H9 (cell line): ENCODE results near the gene HILPDA. TPM values are rescaled to one million over a fixed set of nuclear protein-coding genes. Genes with fewer than 3 reads are reported as not detected.

Experiments
- DNase-seq: peaks from one replicate; pipeline ENCODE4 v3.0.0-alpha.2; 2017
- H2AFZ ChIP-seq: one replicate; pipeline ENCODE4 v1.6.1; 2013; ENCODE audit warnings: mild to moderate bottlenecking, low read length, control low read depth, moderate library complexity
- H2AK5ac ChIP-seq: 2 replicates; pipeline ENCODE4 v1.6.1; 2013; ENCODE audit warnings: low read length, control low read depth, mixed read lengths; ENCODE audit not compliant: insufficient read length
- H2BK120ac ChIP-seq: one replicate; pipeline ENCODE4 v1.6.1; 2013; ENCODE audit warnings: low read depth, mild to moderate bottlenecking, low read length, control low read depth, inconsistent platforms; ENCODE audit not compliant: poor library complexity, severe bottlenecking
- H2BK12ac ChIP-seq: 2 replicates; pipeline ENCODE4 v1.6.1; 2013; ENCODE audit warnings: low read length, control low read depth, mixed read lengths, low read depth; ENCODE audit not compliant: insufficient read length
- H2BK15ac ChIP-seq: 2 replicates; pipeline ENCODE4 v1.6.1; 2013; ENCODE audit warnings: low read depth, low read length, control low read depth
- H2BK20ac ChIP-seq: one replicate; pipeline ENCODE4 v1.6.1; 2013; ENCODE audit warnings: low read depth, mild to moderate bottlenecking, low read length, control low read depth, inconsistent platforms; ENCODE audit not compliant: poor library complexity, severe bottlenecking
- H2BK5ac ChIP-seq: 2 replicates; pipeline ENCODE4 v1.6.1; 2013; ENCODE audit warnings: low read length, control low read depth, mixed read lengths; ENCODE audit not compliant: insufficient read length
- H3K14ac ChIP-seq: 2 replicates; pipeline ENCODE4 v1.6.1; 2013; ENCODE audit warnings: low read length, control low read depth; ENCODE audit not compliant: insufficient read depth
- H3K18ac ChIP-seq: 2 replicates; pipeline ENCODE4 v1.6.1; 2013; ENCODE audit warnings: low read depth, mild to moderate bottlenecking, mixed read lengths, low read length, control low read depth; ENCODE audit not compliant: insufficient read length
- H3K23ac ChIP-seq: 2 replicates; pipeline ENCODE4 v1.6.1; 2013; ENCODE audit warnings: low read length, control low read depth, mixed read lengths, low read depth; ENCODE audit not compliant: insufficient read length
- H3K23me2 ChIP-seq: 2 replicates; pipeline ENCODE4 v1.6.1; 2013; ENCODE audit warnings: low read depth, mild to moderate bottlenecking, mixed read lengths, low read length, control low read depth; ENCODE audit not compliant: insufficient read length, poor library complexity, severe bottlenecking
- H3K27ac ChIP-seq: 2 replicates; pipeline ENCODE4 v1.5.1; 2013; ENCODE audit warnings: low read length, control low read depth, mixed read lengths, low read depth; ENCODE audit not compliant: insufficient read length
- H3K27me3 ChIP-seq: 2 replicates; pipeline ENCODE4 v1.6.1; 2013; ENCODE audit warnings: low read length, control low read depth, inconsistent platforms; ENCODE audit not compliant: insufficient read depth
- H3K4ac ChIP-seq: 2 replicates; pipeline ENCODE4 v1.6.1; 2013; ENCODE audit warnings: low read depth, mild to moderate bottlenecking, control low read depth, inconsistent platforms, low read length, moderate library complexity
- H3K4me1 ChIP-seq: 2 replicates; pipeline ENCODE4 v1.6.1; 2013; ENCODE audit warnings: low read length, control low read depth, inconsistent platforms; ENCODE audit not compliant: insufficient read depth
- H3K4me2 ChIP-seq: 2 replicates; pipeline ENCODE4 v1.6.1; 2013; ENCODE audit warnings: low read length, control low read depth, mixed read lengths; ENCODE audit not compliant: insufficient read length, insufficient read depth
- H3K56ac ChIP-seq: 2 replicates; pipeline ENCODE4 v1.6.1; 2013; ENCODE audit warnings: low read depth, mild to moderate bottlenecking, mixed read lengths, low read length, control low read depth; ENCODE audit not compliant: insufficient read length
- H3K79me1 ChIP-seq: 2 replicates; pipeline ENCODE4 v1.6.1; 2013; ENCODE audit warnings: low read depth, mild to moderate bottlenecking, moderate library complexity, low read length, control low read depth, inconsistent platforms; ENCODE audit not compliant: insufficient read depth, poor library complexity, severe bottlenecking
- H3K79me2 ChIP-seq: 2 replicates; pipeline ENCODE4 v1.6.1; 2013; ENCODE audit warnings: low read length, control low read depth, inconsistent platforms; ENCODE audit not compliant: insufficient read depth
- H3K9ac ChIP-seq: 2 replicates; pipeline ENCODE4 v1.6.1; 2013; ENCODE audit warnings: low read length, control low read depth, mixed read lengths; ENCODE audit not compliant: insufficient read length; ENCODE audit errors: extremely low read depth
- H3K9me3 ChIP-seq: one replicate; pipeline ENCODE4 v1.6.1; 2013; ENCODE audit warnings: low read depth, low read length, inconsistent platforms; ENCODE audit not compliant: control insufficient read depth
- H3T11ph ChIP-seq: one replicate; pipeline ENCODE4 v1.6.1; 2013; ENCODE audit warnings: mild to moderate bottlenecking, low read length, control low read depth, inconsistent platforms
- H4K20me1 ChIP-seq: one replicate; pipeline ENCODE4 v1.6.1; 2013; ENCODE audit not compliant: control insufficient read depth, insufficient read length, insufficient read depth
- H4K5ac ChIP-seq: 2 replicates; pipeline ENCODE4 v1.6.1; 2013; ENCODE audit warnings: low read depth, mild to moderate bottlenecking, mixed read lengths, low read length, control low read depth; ENCODE audit not compliant: insufficient read length
- H4K8ac ChIP-seq: replicated peaks from 2 replicates; pipeline ENCODE4 v1.6.1; 2013; ENCODE audit warnings: low read length, control low read depth, mixed read lengths, low read depth; ENCODE audit not compliant: insufficient read length
- H4K91ac ChIP-seq: 2 replicates; pipeline ENCODE4 v1.6.1; 2013; ENCODE audit warnings: low read depth, mild to moderate bottlenecking, moderate library complexity, mixed read lengths, low read length, control low read depth; ENCODE audit not compliant: insufficient read length
- H3K27ac Mint-ChIP-seq, 3 experiments: 2 replicates in 2 of 3; 3 replicates in 1 of 3; pipeline ENCODE4 v1.8.0; 2020 to 2021; ENCODE audit warnings: mixed read lengths in 3 of 3, mild to moderate bottlenecking in 1 of 3, moderate library complexity in 1 of 3
- H3K27me3 Mint-ChIP-seq: 2 replicates; pipeline ENCODE4 v1.8.0; 2021; ENCODE audit warnings: low read depth, mild to moderate bottlenecking, moderate library complexity, mixed read lengths
- H3K36me3 Mint-ChIP-seq, 3 experiments: 2 replicates in 2 of 3; 3 replicates in 1 of 3; pipeline ENCODE4 v1.8.0; 2020 to 2021; ENCODE audit warnings: low read depth in 3 of 3, mixed read lengths in 3 of 3; ENCODE audit not compliant: insufficient read depth in 1 of 3
- H3K4me1 Mint-ChIP-seq, 2 experiments: 2 replicates each; pipeline ENCODE4 v1.8.0; 2020; ENCODE audit warnings: mixed read lengths in 2 of 2
- H3K4me3 Mint-ChIP-seq, 2 experiments: 2 replicates in 1 of 2; 3 replicates in 1 of 2; pipeline ENCODE4 v1.8.0; 2020 to 2021; ENCODE audit warnings: mild to moderate bottlenecking in 2 of 2, mixed read lengths in 2 of 2, moderate library complexity in 1 of 2
- H3K9me3 Mint-ChIP-seq, 2 experiments: 2 replicates in 1 of 2; 3 replicates in 1 of 2; pipeline ENCODE4 v1.8.0; 2020; ENCODE audit warnings: mild to moderate bottlenecking in 2 of 2, mixed read lengths in 2 of 2, moderate library complexity in 1 of 2
- WGBS: extraction: QIAGEN DNeasy Blood & Tissue Kit; methylation state at CpG from one replicate; pipeline ENCODE4 v1.1.7; 2013; ENCODE audit warnings: missing lambda C conversion rate, low lambda C conversion rate, mixed read lengths; ENCODE audit not compliant: insufficient read length; ENCODE audit errors: extremely low coverage; 5-methylcytosine and 5-hydroxymethylcytosine counted together
- total RNA-seq: library from RNA; stranded (reverse); gene quantifications from 2 replicates; pipeline ENCODE4 v1.2.1, GENCODE V29; 2021
- TF ChIP-seq, protein P1 (sequence below): fragments of 200-600 bp; sonication (generic); conservative IDR thresholded peaks from 3 replicates; pipeline ENCODE4 v1.8.0; 2021; ENCODE audit warnings: antibody characterized with exemption, mild to moderate bottlenecking

Gene HILPDA
- total RNA-seq, 1 experiment from 2014 or later: 23.3 TPM

DNA sequence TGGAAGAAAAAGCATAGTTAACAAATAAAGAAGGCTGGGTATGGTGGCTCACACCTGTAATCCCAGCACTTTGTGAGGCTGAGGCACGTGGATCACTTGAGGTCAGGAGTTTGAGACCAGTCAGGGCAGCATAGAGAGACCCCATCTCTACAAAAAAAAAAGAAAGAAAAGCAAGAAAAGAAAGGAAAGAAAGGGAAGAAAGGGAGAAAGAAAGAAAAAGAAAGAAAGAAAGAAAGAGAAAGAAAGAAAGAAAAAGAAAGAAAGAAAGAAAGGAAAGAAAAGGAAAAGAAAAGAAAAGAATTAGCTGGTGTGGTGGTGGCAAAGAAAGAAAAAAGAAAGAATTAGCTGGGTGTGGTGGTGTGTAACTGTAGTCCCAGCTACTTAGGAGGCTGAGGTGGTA, 3.1 kb upstream of the HILPDA start:
- Histone ChIP-seq H3K18ac (no peak overlapping the region), H3K4me2 (no peak overlapping the region), H3K27ac (no peak overlapping the region), H2BK12ac (no peak overlapping the region), H3K79me1 (no peaks in the 10 kb centered on the region), H4K91ac (no peak overlapping the region), H2BK5ac (no peak overlapping the region), H3K27me3 (no peaks in the 10 kb centered on the region), H3K9me3 (no peaks in the 10 kb centered on the region), H3K79me2 (peaks cover 6% of the 10 kb centered on the region; the same call in 1 of the 2 replicates), H3K56ac (no peak overlapping the region), H2BK20ac (no peak overlapping the region), H3K23me2 (peaks cover 6% of the 10 kb centered on the region), H3T11ph (no peak overlapping the region), H4K8ac (no peak overlapping the region), H2AFZ (no peak overlapping the region), H3K4ac (no peak overlapping the region), H4K5ac (no peak overlapping the region), H3K9ac (no peak overlapping the region), H3K23ac (no peak overlapping the region), H3K4me1 (no peaks in the 10 kb centered on the region), H3K14ac (no peak overlapping the region), H2AK5ac (no peak overlapping the region), H2BK120ac (no peak overlapping the region), H2BK15ac (no peak overlapping the region), H4K20me1 (no peaks in the 10 kb centered on the region)
- H3K9me3 Mint-ChIP-seq: no peaks in the 10 kb centered on the region
- no peak overlapping the region for H3K27ac Mint-ChIP-seq
- no peak overlapping the region for H3K4me3 Mint-ChIP-seq
- peaks cover 28 to 45% of the 10 kb centered on the region in 2 experiments for H3K4me1 Mint-ChIP-seq
- peaks cover 15% of the 10 kb centered on the region for H3K27me3 Mint-ChIP-seq
- DNase-seq: no peak
- TF ChIP-seq, protein P1, sequence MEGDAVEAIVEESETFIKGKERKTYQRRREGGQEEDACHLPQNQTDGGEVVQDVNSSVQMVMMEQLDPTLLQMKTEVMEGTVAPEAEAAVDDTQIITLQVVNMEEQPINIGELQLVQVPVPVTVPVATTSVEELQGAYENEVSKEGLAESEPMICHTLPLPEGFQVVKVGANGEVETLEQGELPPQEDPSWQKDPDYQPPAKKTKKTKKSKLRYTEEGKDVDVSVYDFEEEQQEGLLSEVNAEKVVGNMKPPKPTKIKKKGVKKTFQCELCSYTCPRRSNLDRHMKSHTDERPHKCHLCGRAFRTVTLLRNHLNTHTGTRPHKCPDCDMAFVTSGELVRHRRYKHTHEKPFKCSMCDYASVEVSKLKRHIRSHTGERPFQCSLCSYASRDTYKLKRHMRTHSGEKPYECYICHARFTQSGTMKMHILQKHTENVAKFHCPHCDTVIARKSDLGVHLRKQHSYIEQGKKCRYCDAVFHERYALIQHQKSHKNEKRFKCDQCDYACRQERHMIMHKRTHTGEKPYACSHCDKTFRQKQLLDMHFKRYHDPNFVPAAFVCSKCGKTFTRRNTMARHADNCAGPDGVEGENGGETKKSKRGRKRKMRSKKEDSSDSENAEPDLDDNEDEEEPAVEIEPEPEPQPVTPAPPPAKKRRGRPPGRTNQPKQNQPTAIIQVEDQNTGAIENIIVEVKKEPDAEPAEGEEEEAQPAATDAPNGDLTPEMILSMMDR: no peak
- H3K36me3 Mint-ChIP-seq: peaks cover 6 to 7% (median 6%) of the 10 kb centered on the region in 3 experiments
- no CpG with 5 or more reads among the region's 1 CpG for WGBS
